HG03139 (cell line): ENCODE data around the gene TBC1D28.
A peak's percentile ranks its signal among the peaks of the same experiment; 100 is the strongest.
"Not testable (repeated sequence)": the region's sequence is repeated elsewhere in the genome, so short reads cannot be mapped to it uniquely, and the experiment has no call there.

Source experiments
- ATAC-seq: cut with Tn5 transposase; IDR thresholded peaks from one replicate; pipeline ENCODE4 v1.9.1; 2021; ENCODE audit not compliant: unreplicated experiment

TBC1D28 gene

GRCh38 chr17:18644291-18644690 is at the start of gene TBC1D28:
TSS of gene TBC1D28 (minus strand) at chr17:18644391. CDS start at chr17:18641352, 3,039 bp downstream.
- ATAC-seq: not testable (repeated sequence)

GRCh38 chr17:18682668-18683067 is 38.5 kb upstream of the TBC1D28 start:
- not testable (repeated sequence) for ATAC-seq

- peak; percentile 72 for ATAC-seq
These were observed 37.8 kb upstream of the TBC1D28 start, which contains the start of gene FOXO3B for GRCh38 chr17:18681767-18682571. TSS of gene FOXO3B (minus strand) at chr17:18682314. CDS start at chr17:18681651, 663 bp downstream.

GRCh38 chr17:18677381-18677780 is 33.2 kb upstream of the TBC1D28 start:
- ATAC-seq: not testable (repeated sequence)

- not testable (repeated sequence) for ATAC-seq
These were observed 32.7 kb upstream of the TBC1D28 start for GRCh38 chr17:18676928-18677327.

- not testable (repeated sequence) for ATAC-seq
These were observed 28.4 kb upstream of the TBC1D28 start for GRCh38 chr17:18672395-18673227.

- ATAC-seq: not testable (repeated sequence)
These were observed 24.4 kb upstream of the TBC1D28 start for GRCh38 chr17:18668625-18669024.

- ATAC-seq: not testable (repeated sequence)
These were observed 23.3 kb upstream of the TBC1D28 start for GRCh38 chr17:18667535-18667934.

- ATAC-seq: not testable (repeated sequence)
These were observed 22.1 kb upstream of the TBC1D28 start for GRCh38 chr17:18666326-18666725.

GRCh38 chr17:18661924-18662624 is 17.9 kb upstream of the TBC1D28 start:
- ATAC-seq: not testable (repeated sequence)

GRCh38 chr17:18650094-18650493 is 5.9 kb upstream of the TBC1D28 start:
- ATAC-seq: not testable (repeated sequence)

- ATAC-seq: not testable (repeated sequence)
These were observed 1.1 kb downstream of the TBC1D28 start for GRCh38 chr17:18643124-18643523.

- not testable (repeated sequence) for ATAC-seq
These were observed 5.8 kb downstream of the TBC1D28 start for GRCh38 chr17:18638357-18638756.

- ATAC-seq: not testable (repeated sequence)
These were observed 8.0 kb downstream of the TBC1D28 start for GRCh38 chr17:18636237-18636636.

- ATAC-seq: not testable (repeated sequence)
These were observed 8.4 kb downstream of the TBC1D28 start for GRCh38 chr17:18635773-18636172.

- not testable (repeated sequence) for ATAC-seq
These were observed 9.5 kb downstream of the TBC1D28 start for GRCh38 chr17:18634550-18635263.

GRCh38 chr17:18626152-18626870 is 17.9 kb downstream of the TBC1D28 start:
- ATAC-seq: no peak

GRCh38 chr17:18625509-18626104 is 18.6 kb downstream of the TBC1D28 start:
- peak; percentile 77 for ATAC-seq

GRCh38 chr17:18624862-18625501 is 19.2 kb downstream of the TBC1D28 start:
- ATAC-seq: not testable (repeated sequence)
